ENCODE data around the gene MAGI3. TPM values are rescaled to one million over a fixed set of nuclear protein-coding genes. Genes with fewer than 3 reads are reported as not detected.
"Not testable (repeated sequence)": the region's sequence is repeated elsewhere in the genome, so short reads cannot be mapped to it uniquely, and the experiment has no call there.

The MAGI3 gene
- total and polyA plus RNA-seq, 4 donors: 2.8 to 21.7 (median 9.6) TPM

DNA sequence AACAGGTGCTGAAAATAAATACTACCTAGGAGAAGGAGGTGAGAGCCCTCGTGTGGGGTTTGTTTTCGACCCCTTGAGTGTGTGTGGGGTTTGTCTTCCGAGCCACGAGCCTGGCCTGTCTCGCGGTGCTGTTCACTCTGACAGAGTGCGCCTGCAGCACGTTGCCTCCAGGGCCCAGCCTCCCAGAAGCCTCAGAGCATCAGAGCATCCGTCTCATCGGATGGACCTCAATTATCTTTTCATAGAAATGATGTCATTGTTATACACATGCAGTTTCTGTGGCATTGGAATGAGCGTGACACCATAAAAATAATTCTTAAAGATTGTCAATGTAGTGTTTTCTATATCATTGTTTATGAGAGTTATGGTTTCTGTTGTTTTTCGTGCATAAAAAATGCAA is 119.5 kb downstream of the MAGI3 start:
- H3K4me1 ChIP-seq (ENCODE audit: control insufficient read depth in 1 of 2, insufficient read depth in 2 of 2, low read length in 2 of 2); H3K9me3 ChIP-seq (ENCODE audit: control insufficient read depth, low read length); H3K36me3 ChIP-seq (ENCODE audit: control insufficient read depth in 1 of 2, insufficient read depth in 2 of 2, low read length in 1 of 2); H3K27me3 ChIP-seq (ENCODE audit: control insufficient read depth in 1 of 2, insufficient read depth in 2 of 2, low read length in 1 of 2); H3K27ac ChIP-seq (ENCODE audit: low read depth in 1 of 2, low read length in 2 of 2); H3K4me3 ChIP-seq (ENCODE audit: low read length in 2 of 2); DNase-seq; ATAC-seq (ENCODE audit: low FRiP score); intact Hi-C loops (cut with DNase I): not testable (repeated sequence)
- WGBS, 2 donors: 98 to 100% methylated on average over 6 of the region's 12 CpGs

DNA sequence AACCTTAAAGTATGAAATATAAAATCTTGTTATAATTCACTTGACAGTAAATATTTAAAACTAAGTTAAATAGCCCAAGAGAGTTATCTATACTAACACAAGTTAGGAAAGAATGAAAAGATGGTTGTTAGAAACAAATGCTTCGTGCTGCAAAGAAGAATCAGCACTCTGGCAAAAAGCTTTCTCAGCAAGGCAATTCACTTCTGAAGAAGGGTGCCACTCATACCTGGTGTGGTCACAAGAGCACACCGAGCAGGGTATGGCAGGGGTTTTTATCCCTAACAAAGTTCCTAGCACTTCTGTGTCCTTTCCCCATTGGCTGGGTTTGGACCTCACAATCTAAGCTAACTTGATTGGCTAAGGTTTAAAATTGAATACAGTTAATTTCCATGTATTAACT is 121.0 kb downstream of the MAGI3 start:
- 97 to 100% methylated on average over 2 of the region's 2 CpGs for WGBS, 2 donors
- ATAC-seq (ENCODE audit: low FRiP score): no peak
- Histone ChIP-seq H3K36me3 (ENCODE audit: control insufficient read depth in 1 of 2, insufficient read depth in 2 of 2, low read length in 1 of 2) (no peaks in the 10 kb centered on the region), H3K9me3 (ENCODE audit: control insufficient read depth, low read length) (peaks cover 2% of the 10 kb centered on the region), H3K27me3 (ENCODE audit: control insufficient read depth in 1 of 2, insufficient read depth in 2 of 2, low read length in 1 of 2) (no peaks in the 10 kb centered on the region), H3K4me1 (ENCODE audit: control insufficient read depth in 1 of 2, insufficient read depth in 2 of 2, low read length in 2 of 2) (no peaks in the 10 kb centered on the region), H3K4me3 (ENCODE audit: low read length in 2 of 2) (no peak overlapping the region), H3K27ac (ENCODE audit: low read depth in 1 of 2, low read length in 2 of 2) (no peak overlapping the region)
- DNase-seq: no peak
- intact Hi-C loops (cut with DNase I): no loop called here

DNA sequence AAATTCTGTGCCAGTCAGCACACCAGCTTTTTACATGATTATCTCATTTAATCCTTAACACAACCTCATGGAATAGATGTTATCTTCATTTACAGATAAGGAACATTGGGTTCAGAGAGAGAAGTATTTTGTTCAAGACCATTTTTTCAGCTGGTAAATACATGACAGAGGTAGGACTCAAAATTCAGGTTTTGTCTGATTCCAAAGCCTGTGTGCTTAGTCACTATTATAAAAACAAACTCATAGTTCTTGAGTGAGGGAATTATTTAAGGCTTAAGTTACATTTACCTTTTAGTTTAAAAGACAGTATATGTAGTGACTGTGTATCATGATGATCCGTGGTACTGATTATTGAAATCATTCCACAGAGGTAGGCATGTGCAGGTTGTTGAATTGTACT is 125.2 kb downstream of the MAGI3 start:
- H3K27ac ChIP-seq (ENCODE audit: low read depth in 1 of 2, low read length in 2 of 2): no peak overlapping the region
- no peaks in the 10 kb centered on the region for H3K27me3 ChIP-seq (ENCODE audit: control insufficient read depth in 1 of 2, insufficient read depth in 2 of 2, low read length in 1 of 2)
- H3K9me3 ChIP-seq (ENCODE audit: control insufficient read depth, low read length): no peaks in the 10 kb centered on the region
- intact Hi-C loops (cut with DNase I): no loop called here
- ATAC-seq (ENCODE audit: low FRiP score) (no peak), DNase-seq (no peak)
- no peaks in the 10 kb centered on the region for H3K36me3 ChIP-seq (ENCODE audit: control insufficient read depth in 1 of 2, insufficient read depth in 2 of 2, low read length in 1 of 2)
- H3K4me3 ChIP-seq (ENCODE audit: low read length in 2 of 2): no peak overlapping the region
- 92 to 97% methylated on average over 1 of the region's 1 CpG for WGBS, 2 donors
- H3K4me1 ChIP-seq (ENCODE audit: control insufficient read depth in 1 of 2, insufficient read depth in 2 of 2, low read length in 2 of 2): peaks cover 0 to 2% of the 10 kb centered on the region in 2 donors

GRCh38 chr1:113517346-113517745 is 127.0 kb downstream of the MAGI3 start:
- Histone ChIP-seq H3K4me3 (ENCODE audit: low read length in 2 of 2) (no peak overlapping the region), H3K27ac (ENCODE audit: low read depth in 1 of 2, low read length in 2 of 2) (no peak overlapping the region), H3K9me3 (ENCODE audit: control insufficient read depth, low read length) (no peaks in the 10 kb centered on the region), H3K27me3 (ENCODE audit: control insufficient read depth in 1 of 2, insufficient read depth in 2 of 2, low read length in 1 of 2) (no peaks in the 10 kb centered on the region), H3K4me1 (ENCODE audit: control insufficient read depth in 1 of 2, insufficient read depth in 2 of 2, low read length in 2 of 2) (peaks cover 0 to 2% of the 10 kb centered on the region in 2 donors), H3K36me3 (ENCODE audit: control insufficient read depth in 1 of 2, insufficient read depth in 2 of 2, low read length in 1 of 2) (no peaks in the 10 kb centered on the region)
- DNase-seq (no peak), ATAC-seq (ENCODE audit: low FRiP score) (no peak)
- intact Hi-C loops (cut with DNase I): no loop called here

GRCh38 chr1:113517983-113518382 is 127.7 kb downstream of the MAGI3 start:
- Histone ChIP-seq H3K4me1 (ENCODE audit: control insufficient read depth in 1 of 2, insufficient read depth in 2 of 2, low read length in 2 of 2) (peaks cover 0 to 2% of the 10 kb centered on the region in 2 donors), H3K27ac (ENCODE audit: low read depth in 1 of 2, low read length in 2 of 2) (no peak overlapping the region), H3K27me3 (ENCODE audit: control insufficient read depth in 1 of 2, insufficient read depth in 2 of 2, low read length in 1 of 2) (no peaks in the 10 kb centered on the region), H3K9me3 (ENCODE audit: control insufficient read depth, low read length) (no peaks in the 10 kb centered on the region), H3K4me3 (ENCODE audit: low read length in 2 of 2) (no peak overlapping the region), H3K36me3 (ENCODE audit: control insufficient read depth in 1 of 2, insufficient read depth in 2 of 2, low read length in 1 of 2) (no peaks in the 10 kb centered on the region)
- ATAC-seq (ENCODE audit: low FRiP score): no peak
- DNase-seq: no peak
- intact Hi-C loops (cut with DNase I): no loop called here

DNA sequence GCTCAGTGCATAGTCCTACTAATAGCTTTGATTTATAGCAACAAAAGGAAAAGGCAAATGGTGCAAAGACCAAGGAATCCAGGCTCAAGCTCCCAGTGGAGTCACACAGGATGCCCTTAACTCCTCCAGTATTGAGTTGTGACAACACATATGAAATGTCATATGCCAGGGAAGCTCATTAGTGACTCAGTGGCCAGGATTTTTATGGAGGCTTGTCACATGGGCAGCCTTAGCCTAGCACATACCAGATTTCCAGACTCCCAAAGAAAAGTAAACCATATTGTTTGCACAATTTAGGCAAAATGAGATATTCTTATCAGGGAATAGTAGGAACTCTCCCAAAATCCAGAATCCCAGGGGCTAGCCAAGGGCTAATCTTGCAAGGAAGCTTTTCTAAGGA is 129.2 kb downstream of the MAGI3 start:
- intact Hi-C loops (cut with DNase I): no loop called here
- ATAC-seq (ENCODE audit: low FRiP score): no peak
- Histone ChIP-seq H3K36me3 (ENCODE audit: control insufficient read depth in 1 of 2, insufficient read depth in 2 of 2, low read length in 1 of 2) (no peaks in the 10 kb centered on the region), H3K27ac (ENCODE audit: low read depth in 1 of 2, low read length in 2 of 2) (no peak overlapping the region), H3K9me3 (ENCODE audit: control insufficient read depth, low read length) (no peaks in the 10 kb centered on the region), H3K4me1 (ENCODE audit: control insufficient read depth in 1 of 2, insufficient read depth in 2 of 2, low read length in 2 of 2) (peaks cover 0 to 2% of the 10 kb centered on the region in 2 donors), H3K27me3 (ENCODE audit: control insufficient read depth in 1 of 2, insufficient read depth in 2 of 2, low read length in 1 of 2) (no peaks in the 10 kb centered on the region), H3K4me3 (ENCODE audit: low read length in 2 of 2) (no peak overlapping the region)
- no peak for DNase-seq

DNA sequence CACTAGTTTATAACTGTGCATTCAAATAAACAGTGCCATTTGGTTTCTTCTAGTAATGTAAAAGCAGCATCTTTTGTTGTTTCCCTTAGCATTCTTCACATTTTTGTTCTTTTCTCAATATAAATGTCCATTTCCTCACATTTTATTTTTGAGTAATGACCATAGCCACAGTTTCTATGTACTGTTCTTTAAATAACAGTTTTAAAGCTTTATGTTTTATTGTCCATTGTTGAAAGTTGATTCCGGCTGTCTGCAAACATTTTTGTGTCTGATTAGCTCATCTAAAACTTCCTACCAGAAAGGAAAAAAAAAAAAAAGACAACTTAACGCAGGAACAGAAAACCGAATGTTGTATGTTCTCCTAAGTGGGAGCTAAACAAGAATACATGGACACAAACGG is 139.7 kb downstream of the MAGI3 start:
- H3K27me3 ChIP-seq (ENCODE audit: control insufficient read depth in 1 of 2, insufficient read depth in 2 of 2, low read length in 1 of 2): no peaks in the 10 kb centered on the region
- intact Hi-C loops (cut with DNase I): no loop called here
- H3K4me1 ChIP-seq (ENCODE audit: control insufficient read depth in 1 of 2, insufficient read depth in 2 of 2, low read length in 2 of 2): peaks cover 0 to 1% of the 10 kb centered on the region in 2 donors
- H3K9me3 ChIP-seq (ENCODE audit: control insufficient read depth, low read length): no peaks in the 10 kb centered on the region
- no peak overlapping the region for H3K27ac ChIP-seq (ENCODE audit: low read depth in 1 of 2, low read length in 2 of 2)
- ATAC-seq (ENCODE audit: low FRiP score) (no peak), DNase-seq (no peak)
- 47 to 55% methylated on average over 4 of the region's 4 CpGs for WGBS, 2 donors
- no peak overlapping the region for H3K4me3 ChIP-seq (ENCODE audit: low read length in 2 of 2)
- no peaks in the 10 kb centered on the region for H3K36me3 ChIP-seq (ENCODE audit: control insufficient read depth in 1 of 2, insufficient read depth in 2 of 2, low read length in 1 of 2)

DNA sequence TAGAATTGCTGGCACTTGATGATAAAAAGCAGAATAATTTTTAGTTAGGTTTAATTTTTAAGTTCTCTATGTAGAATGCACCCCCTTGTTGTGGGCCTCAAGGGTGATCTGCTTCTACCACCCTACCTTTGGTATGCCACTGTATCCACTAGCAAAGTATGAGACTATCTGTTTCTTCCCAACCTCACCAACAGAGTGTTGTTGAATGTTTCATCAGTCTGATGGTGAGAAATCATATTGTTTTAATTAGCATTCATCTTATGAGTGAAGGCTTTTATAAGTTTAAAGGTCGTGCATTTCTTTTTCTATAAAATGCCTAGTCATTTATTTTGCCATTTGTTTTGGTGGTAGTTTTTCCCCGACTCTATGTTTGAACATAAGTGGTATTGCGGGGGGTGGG is 141.0 kb downstream of the MAGI3 start:
- 83 to 88% methylated on average over 3 of the region's 3 CpGs for WGBS, 2 donors
- no peaks in the 10 kb centered on the region for H3K9me3 ChIP-seq (ENCODE audit: control insufficient read depth, low read length)
- ATAC-seq (ENCODE audit: low FRiP score): no peak
- no peak overlapping the region for H3K27ac ChIP-seq (ENCODE audit: low read depth in 1 of 2, low read length in 2 of 2)
- peaks cover 0 to 3% of the 10 kb centered on the region in 2 donors for H3K4me1 ChIP-seq (ENCODE audit: control insufficient read depth in 1 of 2, insufficient read depth in 2 of 2, low read length in 2 of 2)
- no peak overlapping the region for H3K4me3 ChIP-seq (ENCODE audit: low read length in 2 of 2)
- no peaks in the 10 kb centered on the region for H3K36me3 ChIP-seq (ENCODE audit: control insufficient read depth in 1 of 2, insufficient read depth in 2 of 2, low read length in 1 of 2)
- intact Hi-C loops (cut with DNase I): no loop called here
- H3K27me3 ChIP-seq (ENCODE audit: control insufficient read depth in 1 of 2, insufficient read depth in 2 of 2, low read length in 1 of 2): no peaks in the 10 kb centered on the region
- DNase-seq: no peak

DNA sequence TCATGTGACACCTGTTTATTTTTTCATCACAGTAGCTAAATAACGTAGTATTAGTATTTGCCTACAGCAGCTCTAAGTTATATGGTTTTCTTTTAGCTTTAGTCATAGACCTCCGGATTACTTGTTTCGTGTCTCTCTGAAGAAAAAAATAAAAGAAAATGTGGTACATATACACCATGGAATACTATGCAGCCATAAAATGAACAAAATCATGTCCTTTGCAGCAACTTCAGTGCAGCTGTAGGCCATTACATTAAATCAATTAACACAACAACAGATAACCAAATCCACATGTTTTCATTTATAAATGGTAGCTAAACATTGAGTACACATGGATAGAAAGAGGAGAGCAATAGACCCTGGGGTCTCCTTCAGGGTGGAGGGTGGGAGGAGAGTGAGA is 142.7 kb downstream of the MAGI3 start:
- H3K9me3 ChIP-seq (ENCODE audit: control insufficient read depth, low read length): no peaks in the 10 kb centered on the region
- peaks cover 0 to 3% of the 10 kb centered on the region in 2 donors for H3K4me1 ChIP-seq (ENCODE audit: control insufficient read depth in 1 of 2, insufficient read depth in 2 of 2, low read length in 2 of 2)
- no peaks in the 10 kb centered on the region for H3K36me3 ChIP-seq (ENCODE audit: control insufficient read depth in 1 of 2, insufficient read depth in 2 of 2, low read length in 1 of 2)
- DNase-seq (no peak), ATAC-seq (ENCODE audit: low FRiP score) (no peak)
- no peak overlapping the region for H3K27ac ChIP-seq (ENCODE audit: low read depth in 1 of 2, low read length in 2 of 2)
- H3K27me3 ChIP-seq (ENCODE audit: control insufficient read depth in 1 of 2, insufficient read depth in 2 of 2, low read length in 1 of 2): no peaks in the 10 kb centered on the region
- intact Hi-C loops (cut with DNase I): no loop called here
- no peak overlapping the region for H3K4me3 ChIP-seq (ENCODE audit: low read length in 2 of 2)
- 97 to 98% methylated on average over 3 of the region's 3 CpGs for WGBS, 2 donors

Measured in aorta (tissue), 5 donors.